GM10266 (cell line): ENCODE results near the gene FDX1.

Experiments
- DNase-seq: peaks from one replicate; pipeline ENCODE4 v3.0.0; 2012; ENCODE audit errors: extremely low spot score
- TF ChIP-seq, protein P1 (sequence below): IDR thresholded peaks from 2 replicates; pipeline ENCODE4 v1.5.1; 2012; ENCODE audit warnings: mild to moderate bottlenecking, low read depth; ENCODE audit not compliant: control insufficient read depth, insufficient read depth; ENCODE audit errors: missing control alignments

Gene FDX1

DNA sequence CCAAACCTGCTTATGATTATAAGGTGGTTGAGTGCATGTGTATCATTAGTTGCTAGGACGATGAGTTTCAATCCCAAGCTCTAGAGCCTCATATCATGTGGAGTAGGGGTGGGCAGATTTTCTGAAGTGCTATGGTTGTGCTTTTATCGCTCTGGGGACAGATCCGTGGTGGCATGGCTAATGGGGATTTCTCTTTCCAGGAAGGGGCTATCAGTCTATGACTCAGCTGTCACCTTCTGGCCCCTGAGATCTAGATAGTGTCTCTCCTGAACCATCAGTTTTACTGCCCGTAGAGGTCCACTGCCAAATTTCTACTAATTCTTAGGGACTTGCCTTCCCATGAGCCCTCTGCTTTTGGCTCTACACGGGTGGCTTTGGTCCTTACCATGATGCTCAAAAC lies 51.8 kb downstream of the FDX1 start:
- no peak for DNase-seq
- TF ChIP-seq, protein P1, sequence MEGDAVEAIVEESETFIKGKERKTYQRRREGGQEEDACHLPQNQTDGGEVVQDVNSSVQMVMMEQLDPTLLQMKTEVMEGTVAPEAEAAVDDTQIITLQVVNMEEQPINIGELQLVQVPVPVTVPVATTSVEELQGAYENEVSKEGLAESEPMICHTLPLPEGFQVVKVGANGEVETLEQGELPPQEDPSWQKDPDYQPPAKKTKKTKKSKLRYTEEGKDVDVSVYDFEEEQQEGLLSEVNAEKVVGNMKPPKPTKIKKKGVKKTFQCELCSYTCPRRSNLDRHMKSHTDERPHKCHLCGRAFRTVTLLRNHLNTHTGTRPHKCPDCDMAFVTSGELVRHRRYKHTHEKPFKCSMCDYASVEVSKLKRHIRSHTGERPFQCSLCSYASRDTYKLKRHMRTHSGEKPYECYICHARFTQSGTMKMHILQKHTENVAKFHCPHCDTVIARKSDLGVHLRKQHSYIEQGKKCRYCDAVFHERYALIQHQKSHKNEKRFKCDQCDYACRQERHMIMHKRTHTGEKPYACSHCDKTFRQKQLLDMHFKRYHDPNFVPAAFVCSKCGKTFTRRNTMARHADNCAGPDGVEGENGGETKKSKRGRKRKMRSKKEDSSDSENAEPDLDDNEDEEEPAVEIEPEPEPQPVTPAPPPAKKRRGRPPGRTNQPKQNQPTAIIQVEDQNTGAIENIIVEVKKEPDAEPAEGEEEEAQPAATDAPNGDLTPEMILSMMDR, result no peak

DNA sequence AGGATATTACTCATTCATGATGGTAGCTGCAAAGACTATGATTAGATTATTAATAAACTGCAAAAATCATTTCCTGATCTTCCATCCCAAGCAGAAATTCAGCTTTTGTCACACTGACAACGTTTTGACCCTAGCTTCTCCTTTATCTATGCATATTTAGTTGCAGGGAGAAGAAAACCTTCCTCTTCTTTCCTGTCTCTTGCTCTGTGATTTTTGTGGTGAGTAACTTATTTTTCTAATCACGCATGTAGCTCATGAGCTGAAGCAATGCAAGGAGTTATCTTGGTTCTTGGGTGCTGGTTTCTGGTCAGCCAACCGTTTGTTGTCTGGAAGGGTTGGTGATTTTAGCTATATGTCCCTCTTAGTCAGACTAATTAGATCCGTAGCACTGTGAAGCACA lies 56.4 kb downstream of the FDX1 start:
- TF ChIP-seq, protein P1, result no peak
- no peak for DNase-seq

DNA sequence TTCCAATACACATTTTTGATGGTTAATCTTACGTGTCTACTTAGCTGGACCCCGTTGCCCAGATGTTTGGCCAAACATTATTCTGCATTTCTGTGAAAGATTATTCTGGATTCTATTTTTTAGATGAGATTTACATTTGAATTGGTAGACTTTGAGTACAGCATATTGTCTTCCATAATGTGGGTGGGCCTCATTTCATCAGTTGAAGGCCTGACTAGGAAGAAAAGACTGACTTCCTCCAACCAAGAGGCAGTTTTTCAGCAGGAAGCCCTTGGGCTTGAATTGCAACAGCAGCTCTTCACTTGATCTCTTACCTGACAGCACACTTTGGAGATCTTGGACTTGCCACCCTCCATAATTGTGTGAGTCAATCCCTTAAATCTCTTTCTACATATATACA lies 58.7 kb downstream of the FDX1 start:
- TF ChIP-seq, protein P1, result no peak
- DNase-seq, result no peak

DNA sequence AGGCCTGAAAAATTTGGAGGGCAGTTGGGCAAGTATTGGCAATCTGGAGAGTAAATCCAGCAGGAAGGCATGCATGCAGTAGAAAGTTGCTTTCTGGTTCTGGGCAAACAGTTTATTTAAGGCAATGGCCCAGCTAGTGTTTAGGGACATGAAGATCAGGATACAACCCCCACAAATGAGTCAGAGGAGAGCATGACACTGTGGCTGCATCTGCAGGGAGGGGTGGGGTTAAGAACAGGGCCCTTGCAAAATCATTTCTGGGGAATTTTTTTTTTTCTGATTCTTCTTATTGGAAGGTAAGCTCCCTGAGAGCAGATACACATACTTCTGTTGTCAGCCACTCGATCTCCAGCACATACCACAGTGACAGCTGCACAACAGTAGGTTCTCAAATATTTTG lies 61.1 kb downstream of the FDX1 start:
- DNase-seq, result no peak
- TF ChIP-seq, protein P1, result no peak

DNA sequence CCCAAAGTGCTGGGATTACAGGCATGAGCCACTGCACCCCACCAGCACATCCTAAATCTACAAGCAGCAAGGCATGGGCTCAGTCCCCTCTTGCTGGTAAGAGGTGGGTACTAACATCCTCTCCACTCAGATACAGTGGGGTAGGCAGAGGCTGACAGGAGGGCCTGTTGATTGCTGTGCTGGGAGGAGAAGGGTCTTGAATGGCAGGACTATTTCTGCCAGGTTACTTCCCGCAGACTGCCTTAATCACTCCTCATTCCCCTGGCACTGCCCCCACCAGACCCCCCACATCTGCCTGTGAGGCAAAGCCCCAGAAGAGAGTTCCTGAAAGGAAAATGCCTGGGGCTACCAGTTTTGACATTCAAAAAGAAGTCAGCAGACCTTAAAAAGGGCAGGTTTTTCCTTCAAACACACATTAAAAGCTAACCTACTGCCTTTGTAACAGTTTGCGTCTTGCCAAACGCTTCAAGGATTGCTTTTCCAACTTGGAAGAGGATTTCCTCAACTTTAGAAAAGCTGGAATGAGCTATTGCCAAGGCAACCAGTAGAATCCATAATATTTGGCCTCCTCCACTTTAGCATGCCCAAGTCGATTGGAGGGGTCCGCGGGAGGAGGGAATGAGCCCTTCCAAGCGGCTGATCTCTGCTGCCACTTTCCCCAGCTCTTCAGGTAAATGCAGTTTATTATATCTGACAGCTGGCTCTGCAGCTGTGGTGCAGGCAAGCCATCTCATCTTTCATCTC lies 62.0 kb downstream of the FDX1 start:
- no peak for DNase-seq
- TF ChIP-seq, protein P1, result no peak

DNA sequence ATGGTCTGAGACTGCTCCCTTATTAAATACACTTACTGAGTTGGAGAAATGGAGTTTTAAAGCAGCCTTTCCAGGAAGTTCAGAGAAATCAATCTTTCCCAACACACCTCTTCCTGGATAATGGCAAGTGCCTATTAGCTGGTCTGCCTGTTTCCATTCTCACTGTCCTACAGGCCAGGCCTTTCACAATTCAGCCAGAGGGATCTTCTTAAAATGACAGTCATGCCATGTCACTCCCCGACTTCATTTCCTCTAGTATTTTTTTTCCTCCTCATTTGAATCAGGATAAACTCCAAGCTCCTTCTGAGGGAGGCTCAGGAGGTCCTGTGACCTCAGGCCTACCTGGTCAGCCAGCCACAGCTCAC lies 62.6 kb downstream of the FDX1 start:
- no peak for DNase-seq
- TF ChIP-seq, protein P1, result no peak

DNA sequence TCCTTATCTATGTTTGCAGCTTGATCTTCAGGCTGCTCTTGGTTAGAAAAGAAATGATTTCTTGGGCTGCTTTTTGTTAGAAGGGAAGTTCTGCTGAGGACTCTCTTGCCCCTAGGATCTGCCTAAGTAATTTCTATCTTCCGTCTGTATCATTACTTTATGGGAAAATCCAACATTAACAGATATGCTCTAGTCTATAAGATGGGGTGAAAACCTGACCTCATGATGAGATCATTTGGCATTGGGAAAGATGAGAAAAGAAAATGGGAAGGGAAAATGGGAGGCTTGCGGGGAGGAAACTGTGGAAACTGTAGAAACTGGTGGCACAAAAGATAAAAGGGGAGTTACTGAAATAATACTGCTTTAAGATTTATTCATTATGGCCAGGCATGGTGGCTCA lies 63.6 kb downstream of the FDX1 start:
- TF ChIP-seq, protein P1, result no peak
- no peak for DNase-seq
